Neural cell (in vitro differentiated cells): ENCODE measurements around the gene C22orf23.

Source experiments
- SMC3 ChIP-seq: fragments of 450-650 bp; conservative IDR thresholded peaks from 2 replicates; pipeline ENCODE4 v1.6.1; 2014; ENCODE audit warnings: antibody characterized with exemption, mild to moderate bottlenecking, moderate library complexity; ENCODE audit not compliant: poor library complexity
- TAF1 ChIP-seq: IDR thresholded peaks from 2 replicates; pipeline ENCODE4 v1.6.1; 2012; ENCODE audit warnings: low read depth
- TF ChIP-seq, protein P1 (sequence below): fragments of 450-650 bp; IDR thresholded peaks from 2 replicates; pipeline ENCODE4 v1.5.1; 2014; ENCODE audit warnings: antibody characterized with exemption, mild to moderate bottlenecking, moderate library complexity; ENCODE audit not compliant: poor library complexity, severe bottlenecking

DNA sequence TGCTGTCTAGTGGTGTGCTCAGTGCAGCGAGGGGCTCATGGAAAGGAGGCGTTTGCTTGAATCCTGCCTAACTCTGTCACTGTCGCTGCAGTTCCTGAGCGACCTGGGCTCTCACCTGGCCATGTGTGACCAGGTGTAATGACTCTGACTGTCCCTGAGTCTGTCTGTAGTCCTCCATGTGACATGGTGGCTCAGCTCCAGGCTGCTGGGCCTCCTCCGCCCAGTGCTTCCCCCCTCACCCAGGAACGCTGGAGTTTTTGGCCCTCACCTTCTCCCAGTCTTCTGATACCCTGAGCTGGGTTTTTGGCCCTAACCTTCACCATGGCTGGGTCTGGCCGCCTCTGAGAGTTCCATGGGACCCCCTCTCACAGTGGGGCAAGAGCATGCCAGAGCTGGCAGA, 27.0 kb downstream of the C22orf23 start:
- TF ChIP-seq SMC3 (no peak), TAF1 (no peak)
- TF ChIP-seq, protein P1, sequence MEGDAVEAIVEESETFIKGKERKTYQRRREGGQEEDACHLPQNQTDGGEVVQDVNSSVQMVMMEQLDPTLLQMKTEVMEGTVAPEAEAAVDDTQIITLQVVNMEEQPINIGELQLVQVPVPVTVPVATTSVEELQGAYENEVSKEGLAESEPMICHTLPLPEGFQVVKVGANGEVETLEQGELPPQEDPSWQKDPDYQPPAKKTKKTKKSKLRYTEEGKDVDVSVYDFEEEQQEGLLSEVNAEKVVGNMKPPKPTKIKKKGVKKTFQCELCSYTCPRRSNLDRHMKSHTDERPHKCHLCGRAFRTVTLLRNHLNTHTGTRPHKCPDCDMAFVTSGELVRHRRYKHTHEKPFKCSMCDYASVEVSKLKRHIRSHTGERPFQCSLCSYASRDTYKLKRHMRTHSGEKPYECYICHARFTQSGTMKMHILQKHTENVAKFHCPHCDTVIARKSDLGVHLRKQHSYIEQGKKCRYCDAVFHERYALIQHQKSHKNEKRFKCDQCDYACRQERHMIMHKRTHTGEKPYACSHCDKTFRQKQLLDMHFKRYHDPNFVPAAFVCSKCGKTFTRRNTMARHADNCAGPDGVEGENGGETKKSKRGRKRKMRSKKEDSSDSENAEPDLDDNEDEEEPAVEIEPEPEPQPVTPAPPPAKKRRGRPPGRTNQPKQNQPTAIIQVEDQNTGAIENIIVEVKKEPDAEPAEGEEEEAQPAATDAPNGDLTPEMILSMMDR = no peak
